OCI-LY3 (cell line): ENCODE measurements around the gene LRP1B.

Source experiments
- H2AFZ ChIP-seq: fragments of 200-600, 300-600 bp; shearing (Covaris generic); 2 replicates; pipeline ENCODE4 v1.6.0; 2014; ENCODE audit warnings: antibody characterized with exemption, low read depth, low read length
- H3K27ac ChIP-seq: fragments of 200-600, 300-600 bp; sonication (generic); 2 replicates; pipeline ENCODE4 v1.5.1; 2014; ENCODE audit warnings: mild to moderate bottlenecking, low read length, moderate library complexity, mixed read lengths
- H3K27me3 ChIP-seq: fragments of 200-600, 300-600 bp; sonication (generic); 2 replicates; pipeline ENCODE4 v1.6.1; 2014; ENCODE audit warnings: low read depth, low read length, mixed read lengths
- H3K36me3 ChIP-seq: fragments of 200-600, 300-600 bp; sonication (generic); replicated peaks from 2 replicates; pipeline ENCODE3; 2014; ENCODE audit warnings: low read depth, low read length, mixed read lengths
- H3K4me1 ChIP-seq: fragments of 300-600, 200-600 bp; sonication (generic); 2 replicates; pipeline ENCODE4 v1.6.1; 2014; ENCODE audit warnings: low read length, mixed read lengths
- H3K4me2 ChIP-seq: fragments of 200-600, 300-600 bp; sonication (generic); 2 replicates; pipeline ENCODE4 v1.6.1; 2014; ENCODE audit warnings: low read length, mixed read lengths
- H3K4me3 ChIP-seq: fragments of 300-600, 200-600 bp; sonication (generic); 2 replicates; pipeline ENCODE4 v1.5.1; 2014; ENCODE audit warnings: antibody characterized with exemption, mild to moderate bottlenecking, low read length, moderate library complexity
- H3K79me2 ChIP-seq: fragments of 300-600, 200-600 bp; shearing (Covaris generic); 2 replicates; pipeline ENCODE4 v1.6.1; 2014; ENCODE audit warnings: mild to moderate bottlenecking, low read length, mixed read lengths
- H3K9ac ChIP-seq: fragments of 300-600, 200-600 bp; shearing (Covaris generic); 2 replicates; pipeline ENCODE4 v1.6.0; 2014; ENCODE audit warnings: mild to moderate bottlenecking, low read length, moderate library complexity
- H3K9me3 ChIP-seq: fragments of 200-600, 300-600 bp; shearing (Covaris generic); 2 replicates; pipeline ENCODE4 v1.6.1; 2014; ENCODE audit warnings: low read length, mixed read lengths; ENCODE audit not compliant: insufficient read depth
- H4K20me1 ChIP-seq: fragments of 200-600, 300-600 bp; sonication (generic); 2 replicates; pipeline ENCODE4 v1.6.1; 2016; ENCODE audit warnings: low read length, mixed read lengths; ENCODE audit not compliant: insufficient read depth
- EZH2phosphoT487 ChIP-seq: fragments of 200-600 bp; shearing (Covaris generic); IDR thresholded peaks from 2 replicates; pipeline ENCODE4 v1.6.1; 2018; ENCODE audit warnings: antibody characterized with exemption, mixed run types, low read depth
- TF ChIP-seq, protein P1 (sequence below): fragments of 200-600, 300-600 bp; sonication (generic); IDR thresholded peaks from 2 replicates; pipeline ENCODE4 v1.5.1; 2014; ENCODE audit warnings: antibody characterized with exemption, low read length, low read depth

Gene LRP1B

DNA sequence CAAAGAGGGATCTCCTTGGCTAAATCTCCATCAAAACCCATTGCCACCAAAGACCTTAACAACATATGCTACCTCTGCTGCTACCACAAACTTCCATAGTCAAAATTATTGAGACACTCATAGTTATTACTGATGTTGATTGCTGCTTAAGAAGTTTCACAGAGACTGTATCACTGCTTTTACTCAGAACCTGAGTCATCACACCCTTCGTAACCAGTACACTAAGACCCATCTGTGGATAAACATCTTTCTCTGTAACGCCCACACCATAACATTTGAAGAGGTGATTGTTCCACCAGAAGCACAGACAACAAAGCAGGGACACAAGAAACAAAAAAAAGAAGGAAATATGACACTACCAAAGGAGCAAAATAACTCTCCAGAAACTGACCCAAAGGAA lies 1563.1 kb downstream of the LRP1B start:
- no peaks in the 10 kb centered on the region for H3K9me3 ChIP-seq
- H3K4me2 ChIP-seq, result no peak overlapping the region
- H3K4me3 ChIP-seq, result no peak overlapping the region
- H3K36me3 ChIP-seq, result no peaks in the 10 kb centered on the region
- no peak overlapping the region for H3K9ac ChIP-seq
- H3K79me2 ChIP-seq, result no peaks in the 10 kb centered on the region
- H3K27ac ChIP-seq, result no peak overlapping the region
- no peaks in the 10 kb centered on the region for H3K4me1 ChIP-seq
- TF ChIP-seq, protein P1, sequence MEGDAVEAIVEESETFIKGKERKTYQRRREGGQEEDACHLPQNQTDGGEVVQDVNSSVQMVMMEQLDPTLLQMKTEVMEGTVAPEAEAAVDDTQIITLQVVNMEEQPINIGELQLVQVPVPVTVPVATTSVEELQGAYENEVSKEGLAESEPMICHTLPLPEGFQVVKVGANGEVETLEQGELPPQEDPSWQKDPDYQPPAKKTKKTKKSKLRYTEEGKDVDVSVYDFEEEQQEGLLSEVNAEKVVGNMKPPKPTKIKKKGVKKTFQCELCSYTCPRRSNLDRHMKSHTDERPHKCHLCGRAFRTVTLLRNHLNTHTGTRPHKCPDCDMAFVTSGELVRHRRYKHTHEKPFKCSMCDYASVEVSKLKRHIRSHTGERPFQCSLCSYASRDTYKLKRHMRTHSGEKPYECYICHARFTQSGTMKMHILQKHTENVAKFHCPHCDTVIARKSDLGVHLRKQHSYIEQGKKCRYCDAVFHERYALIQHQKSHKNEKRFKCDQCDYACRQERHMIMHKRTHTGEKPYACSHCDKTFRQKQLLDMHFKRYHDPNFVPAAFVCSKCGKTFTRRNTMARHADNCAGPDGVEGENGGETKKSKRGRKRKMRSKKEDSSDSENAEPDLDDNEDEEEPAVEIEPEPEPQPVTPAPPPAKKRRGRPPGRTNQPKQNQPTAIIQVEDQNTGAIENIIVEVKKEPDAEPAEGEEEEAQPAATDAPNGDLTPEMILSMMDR, result no peak
- no peak for TF ChIP-seq EZH2phosphoT487
- H2AFZ ChIP-seq, result no peak overlapping the region
- no peaks in the 10 kb centered on the region for H4K20me1 ChIP-seq
- H3K27me3 ChIP-seq, result no peaks in the 10 kb centered on the region

DNA sequence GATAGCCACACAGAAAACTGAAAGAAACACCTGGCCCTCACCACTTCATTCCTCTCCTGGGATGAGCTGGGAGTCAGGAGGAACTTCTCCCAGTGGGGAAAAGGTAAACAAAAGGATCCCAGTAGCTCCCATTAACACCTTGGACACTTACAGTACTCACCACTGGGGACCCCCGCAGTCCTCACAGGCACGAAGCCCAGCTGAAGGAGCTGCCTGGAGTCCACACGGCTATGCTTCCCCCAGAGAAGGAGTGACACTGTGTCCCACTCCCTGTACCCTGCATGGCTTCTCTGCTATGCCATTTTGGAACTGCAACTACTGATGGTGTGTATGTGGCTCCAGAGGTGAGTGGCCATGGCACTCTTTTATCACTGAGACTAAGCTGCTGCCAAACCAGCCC lies 1565.1 kb downstream of the LRP1B start:
- no peaks in the 10 kb centered on the region for H3K36me3 ChIP-seq
- H3K4me1 ChIP-seq, result no peaks in the 10 kb centered on the region
- H3K27ac ChIP-seq, result no peak overlapping the region
- no peaks in the 10 kb centered on the region for H3K9me3 ChIP-seq
- H2AFZ ChIP-seq, result no peak overlapping the region
- TF ChIP-seq, protein P1, result no peak
- TF ChIP-seq EZH2phosphoT487, result no peak
- no peak overlapping the region for H3K4me3 ChIP-seq
- H3K79me2 ChIP-seq, result no peaks in the 10 kb centered on the region
- H4K20me1 ChIP-seq, result no peaks in the 10 kb centered on the region
- H3K27me3 ChIP-seq, result no peaks in the 10 kb centered on the region
- no peak overlapping the region for H3K4me2 ChIP-seq
- H3K9ac ChIP-seq, result no peak overlapping the region

DNA sequence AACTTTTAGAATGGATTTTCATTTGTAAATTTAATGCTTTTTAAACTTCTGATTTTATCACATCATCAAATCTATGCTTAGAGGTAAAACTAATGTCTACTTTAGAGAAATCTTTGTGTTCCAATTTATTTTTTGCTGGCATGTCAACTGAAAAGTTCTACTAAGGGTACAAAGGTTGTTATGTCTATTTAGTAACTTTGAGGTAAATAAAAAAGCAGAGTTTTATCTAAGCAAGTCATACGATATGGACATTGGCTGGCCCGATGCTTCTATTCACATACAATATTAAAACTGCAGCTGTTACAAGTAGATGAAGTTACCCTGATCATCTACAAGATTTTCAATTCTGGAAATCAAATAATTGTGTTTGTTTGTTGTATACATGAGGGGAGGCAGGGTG lies 1575.1 kb downstream of the LRP1B start:
- no peaks in the 10 kb centered on the region for H4K20me1 ChIP-seq
- H3K4me3 ChIP-seq, result no peak overlapping the region
- no peak overlapping the region for H2AFZ ChIP-seq
- no peak overlapping the region for H3K9ac ChIP-seq
- no peaks in the 10 kb centered on the region for H3K4me1 ChIP-seq
- no peak overlapping the region for H3K27ac ChIP-seq
- no peaks in the 10 kb centered on the region for H3K36me3 ChIP-seq
- no peak overlapping the region for H3K4me2 ChIP-seq
- H3K27me3 ChIP-seq, result no peaks in the 10 kb centered on the region
- TF ChIP-seq, protein P1, result no peak
- H3K9me3 ChIP-seq, result no peaks in the 10 kb centered on the region
- H3K79me2 ChIP-seq, result no peaks in the 10 kb centered on the region

DNA sequence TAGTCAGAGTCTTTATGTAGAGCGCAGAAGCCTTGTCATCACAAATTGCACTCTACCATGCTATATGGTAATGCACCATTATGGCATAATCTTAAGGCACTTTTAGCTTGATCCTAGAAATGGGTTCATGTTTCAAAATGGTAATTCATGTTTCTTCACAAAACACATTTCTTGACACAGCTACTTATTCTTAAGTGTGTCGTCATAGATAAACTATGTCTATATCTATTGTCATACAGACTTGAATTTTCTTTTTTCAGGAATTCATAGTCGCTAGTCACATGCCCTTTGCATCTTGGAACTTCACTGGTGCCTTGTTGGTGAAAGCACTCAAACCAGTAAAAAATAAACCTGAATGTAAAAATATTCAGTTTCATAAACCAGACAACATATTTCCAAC lies 1578.2 kb downstream of the LRP1B start:
- H3K27me3 ChIP-seq, result no peaks in the 10 kb centered on the region
- no peak for TF ChIP-seq EZH2phosphoT487
- TF ChIP-seq, protein P1, result no peak
- no peak overlapping the region for H2AFZ ChIP-seq
- no peak overlapping the region for H3K4me3 ChIP-seq
- no peaks in the 10 kb centered on the region for H3K36me3 ChIP-seq
- H4K20me1 ChIP-seq, result no peaks in the 10 kb centered on the region
- no peak overlapping the region for H3K9ac ChIP-seq
- no peak overlapping the region for H3K4me2 ChIP-seq
- no peaks in the 10 kb centered on the region for H3K9me3 ChIP-seq
- no peak overlapping the region for H3K27ac ChIP-seq
- no peaks in the 10 kb centered on the region for H3K79me2 ChIP-seq
- H3K4me1 ChIP-seq, result no peaks in the 10 kb centered on the region
